Measurements from ENCODE around the gene CAMSAP1.

The CAMSAP1 gene

GRCh38 chr9:135814421-135815095, 92.8 kb downstream of the CAMSAP1 start:
- DNase-seq (ENCODE audit: low spot score): no peak

GRCh38 chr9:135813671-135814290, 93.6 kb downstream of the CAMSAP1 start:
- DNase-seq (ENCODE audit: low spot score): no peak

GRCh38 chr9:135812961-135813360, 94.4 kb downstream of the CAMSAP1 start:
- DNase-seq (ENCODE audit: low spot score): no peak

GRCh38 chr9:135811801-135812200, 95.5 kb downstream of the CAMSAP1 start:
- DNase-seq (ENCODE audit: low spot score): no peak

- DNase-seq (ENCODE audit: low spot score): no peak
Observed at GRCh38 chr9:135810806-135811575, 96.4 kb downstream of the CAMSAP1 start.

GRCh38 chr9:135809166-135809565, 98.2 kb downstream of the CAMSAP1 start:
- peak; percentile 54 for DNase-seq (ENCODE audit: low spot score)

GRCh38 chr9:135805422-135806022, 101.8 kb downstream of the CAMSAP1 start:
- DNase-seq (ENCODE audit: low spot score): no peak

- no peak for DNase-seq (ENCODE audit: low spot score)
Observed at GRCh38 chr9:135804581-135805421, 102.5 kb downstream of the CAMSAP1 start.

- DNase-seq (ENCODE audit: low spot score): no peak
Observed at GRCh38 chr9:135803441-135803840, 103.9 kb downstream of the CAMSAP1 start.

- no peak for DNase-seq (ENCODE audit: low spot score)
Observed at GRCh38 chr9:135802876-135803419, 104.4 kb downstream of the CAMSAP1 start.

GRCh38 chr9:135801070-135801469, 106.3 kb downstream of the CAMSAP1 start:
- no peak for DNase-seq (ENCODE audit: low spot score)

- DNase-seq (ENCODE audit: low spot score): no peak
Observed at GRCh38 chr9:135799261-135799660, 108.1 kb downstream of the CAMSAP1 start.

GRCh38 chr9:135798263-135798585, 109.1 kb downstream of the CAMSAP1 start:
- DNase-seq (ENCODE audit: low spot score): no peak

- DNase-seq (ENCODE audit: low spot score): peak; percentile 89
Observed at GRCh38 chr9:135797507-135798262, 109.7 kb downstream of the CAMSAP1 start.

- no peak for DNase-seq (ENCODE audit: low spot score)
Observed at GRCh38 chr9:135796784-135797485, 110.4 kb downstream of the CAMSAP1 start.

- DNase-seq (ENCODE audit: low spot score): no peak
Observed at GRCh38 chr9:135795391-135795790, 112.0 kb downstream of the CAMSAP1 start.

GRCh38 chr9:135794361-135794885, 112.9 kb downstream of the CAMSAP1 start:
- no peak for DNase-seq (ENCODE audit: low spot score)

- no peak for DNase-seq (ENCODE audit: low spot score)
Observed at GRCh38 chr9:135794057-135794335, 113.3 kb downstream of the CAMSAP1 start.

- no peak for DNase-seq (ENCODE audit: low spot score)
Observed at GRCh38 chr9:135793221-135794056, 113.9 kb downstream of the CAMSAP1 start.

Measured in GM03348 (cell line).